Suppressor macrophage treated with lipopolysaccharide for 4 hours (primary cell): Measurements from ENCODE around the gene SORCS2.

Source experiments
- DNase-seq: peaks from one replicate; pipeline ENCODE4 v3.0.0-alpha.2; 2020

SORCS2 gene

GRCh38 chr4:7661066-7661748 is 468.9 kb downstream of the SORCS2 start:
- no peak for DNase-seq

- DNase-seq = no peak
Measured at GRCh38 chr4:7661846-7662506, 469.6 kb downstream of the SORCS2 start.

- DNase-seq = no peak
Measured at GRCh38 chr4:7662507-7662846, 470.1 kb downstream of the SORCS2 start.

GRCh38 chr4:7663075-7663541 is 470.8 kb downstream of the SORCS2 start:
- peak; percentile 19 for DNase-seq

GRCh38 chr4:7664106-7664505 is 471.8 kb downstream of the SORCS2 start:
- no peak for DNase-seq

GRCh38 chr4:7665321-7665720 is 473.0 kb downstream of the SORCS2 start:
- no peak for DNase-seq

- DNase-seq = no peak
Measured at GRCh38 chr4:7666011-7666410, 473.7 kb downstream of the SORCS2 start.

GRCh38 chr4:7666744-7667143 is 474.4 kb downstream of the SORCS2 start:
- DNase-seq = no peak

GRCh38 chr4:7668271-7668670 is 475.9 kb downstream of the SORCS2 start:
- DNase-seq = no peak

GRCh38 chr4:7668826-7669225 is 476.5 kb downstream of the SORCS2 start:
- DNase-seq = no peak

GRCh38 chr4:7672601-7673000 is 480.3 kb downstream of the SORCS2 start:
- DNase-seq = no peak

- peak; percentile 72 for DNase-seq
Measured at GRCh38 chr4:7673121-7673520, 480.8 kb downstream of the SORCS2 start.

GRCh38 chr4:7674706-7675105 is 482.4 kb downstream of the SORCS2 start:
- DNase-seq = no peak

GRCh38 chr4:7675136-7675535 is 482.8 kb downstream of the SORCS2 start:
- no peak for DNase-seq

GRCh38 chr4:7675612-7676320 is 483.4 kb downstream of the SORCS2 start:
- DNase-seq = no peak

GRCh38 chr4:7676398-7676922 is 484.1 kb downstream of the SORCS2 start:
- DNase-seq = no peak

- no peak for DNase-seq
Measured at GRCh38 chr4:7677086-7677485, 484.7 kb downstream of the SORCS2 start.

GRCh38 chr4:7677799-7678301 is 485.5 kb downstream of the SORCS2 start:
- DNase-seq = no peak

- DNase-seq = no peak
Measured at GRCh38 chr4:7678318-7678852, 486.0 kb downstream of the SORCS2 start.

- no peak for DNase-seq
Measured at GRCh38 chr4:7679406-7680040, 487.2 kb downstream of the SORCS2 start.

GRCh38 chr4:7680106-7680505 is 487.8 kb downstream of the SORCS2 start:
- DNase-seq = no peak

GRCh38 chr4:7680731-7681130 is 488.4 kb downstream of the SORCS2 start:
- no peak for DNase-seq
